ENCODE data around the gene BSDC1.

DNA sequence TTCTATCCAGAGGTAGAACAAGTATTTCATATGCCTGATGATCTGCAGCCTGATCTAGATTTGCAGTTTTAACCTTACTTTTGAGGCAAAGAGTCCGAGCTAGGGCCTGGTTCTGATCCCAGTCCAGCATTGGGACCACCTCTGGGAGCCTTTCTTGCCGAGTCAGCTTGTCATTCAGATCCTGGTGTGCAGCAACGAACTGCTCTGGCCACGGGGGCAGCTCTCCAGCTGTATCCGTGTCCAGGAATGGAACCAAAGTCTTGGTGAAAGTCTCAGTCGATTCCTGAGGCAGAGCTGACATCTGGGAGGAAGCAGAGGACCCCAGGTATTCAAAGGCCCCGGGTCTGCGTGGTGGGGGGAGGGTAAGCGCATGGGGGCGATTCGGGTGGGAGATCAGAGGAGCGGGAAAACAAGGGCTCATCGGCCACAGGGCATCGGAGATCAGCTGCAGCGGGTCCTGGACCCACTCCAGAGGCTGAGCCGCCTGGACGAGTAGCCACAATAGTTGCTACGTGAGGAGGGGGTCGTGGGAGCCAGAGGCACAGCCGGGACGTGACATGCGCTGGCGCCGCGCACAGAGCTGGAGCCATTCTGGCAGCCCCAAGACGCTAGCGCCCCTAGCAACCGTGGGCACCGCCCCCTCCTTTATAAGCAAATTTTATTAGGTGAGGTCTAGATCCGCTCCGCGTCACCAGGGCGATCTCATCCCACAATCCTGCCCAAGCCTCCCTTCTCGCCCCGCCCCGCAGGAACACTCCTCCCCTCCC is 32.4 kb upstream of the BSDC1 start:
- TF ChIP-seq, protein P1, sequence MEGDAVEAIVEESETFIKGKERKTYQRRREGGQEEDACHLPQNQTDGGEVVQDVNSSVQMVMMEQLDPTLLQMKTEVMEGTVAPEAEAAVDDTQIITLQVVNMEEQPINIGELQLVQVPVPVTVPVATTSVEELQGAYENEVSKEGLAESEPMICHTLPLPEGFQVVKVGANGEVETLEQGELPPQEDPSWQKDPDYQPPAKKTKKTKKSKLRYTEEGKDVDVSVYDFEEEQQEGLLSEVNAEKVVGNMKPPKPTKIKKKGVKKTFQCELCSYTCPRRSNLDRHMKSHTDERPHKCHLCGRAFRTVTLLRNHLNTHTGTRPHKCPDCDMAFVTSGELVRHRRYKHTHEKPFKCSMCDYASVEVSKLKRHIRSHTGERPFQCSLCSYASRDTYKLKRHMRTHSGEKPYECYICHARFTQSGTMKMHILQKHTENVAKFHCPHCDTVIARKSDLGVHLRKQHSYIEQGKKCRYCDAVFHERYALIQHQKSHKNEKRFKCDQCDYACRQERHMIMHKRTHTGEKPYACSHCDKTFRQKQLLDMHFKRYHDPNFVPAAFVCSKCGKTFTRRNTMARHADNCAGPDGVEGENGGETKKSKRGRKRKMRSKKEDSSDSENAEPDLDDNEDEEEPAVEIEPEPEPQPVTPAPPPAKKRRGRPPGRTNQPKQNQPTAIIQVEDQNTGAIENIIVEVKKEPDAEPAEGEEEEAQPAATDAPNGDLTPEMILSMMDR (conservative IDR thresholded peaks at IDR 0.05): no peak
- TF ChIP-seq EZH2 (IDR thresholded peaks at IDR 0.05; ENCODE audit: low read depth): no peak

Data from PC-9 (cell line).